H9 (cell line): ENCODE results near the gene SUN1. TPM values are rescaled to one million over a fixed set of nuclear protein-coding genes. Genes with fewer than 3 reads are reported as not detected.
"Not testable (repeated sequence)": the region's sequence is repeated elsewhere in the genome, so short reads cannot be mapped to it uniquely, and the experiment has no call there.

ENCODE experiments used
- DNase-seq: peaks from one replicate; pipeline ENCODE4 v3.0.0-alpha.2; 2017
- H2AFZ ChIP-seq: one replicate; pipeline ENCODE4 v1.6.1; 2013; ENCODE audit warnings: mild to moderate bottlenecking, low read length, control low read depth, moderate library complexity
- H2AK5ac ChIP-seq: 2 replicates; pipeline ENCODE4 v1.6.1; 2013; ENCODE audit warnings: low read length, control low read depth, mixed read lengths; ENCODE audit not compliant: insufficient read length
- H2BK120ac ChIP-seq: one replicate; pipeline ENCODE4 v1.6.1; 2013; ENCODE audit warnings: low read depth, mild to moderate bottlenecking, low read length, control low read depth, inconsistent platforms; ENCODE audit not compliant: poor library complexity, severe bottlenecking
- H2BK12ac ChIP-seq: 2 replicates; pipeline ENCODE4 v1.6.1; 2013; ENCODE audit warnings: low read length, control low read depth, mixed read lengths, low read depth; ENCODE audit not compliant: insufficient read length
- H2BK15ac ChIP-seq: 2 replicates; pipeline ENCODE4 v1.6.1; 2013; ENCODE audit warnings: low read depth, low read length, control low read depth
- H2BK20ac ChIP-seq: one replicate; pipeline ENCODE4 v1.6.1; 2013; ENCODE audit warnings: low read depth, mild to moderate bottlenecking, low read length, control low read depth, inconsistent platforms; ENCODE audit not compliant: poor library complexity, severe bottlenecking
- H2BK5ac ChIP-seq: 2 replicates; pipeline ENCODE4 v1.6.1; 2013; ENCODE audit warnings: low read length, control low read depth, mixed read lengths; ENCODE audit not compliant: insufficient read length
- H3K14ac ChIP-seq: 2 replicates; pipeline ENCODE4 v1.6.1; 2013; ENCODE audit warnings: low read length, control low read depth; ENCODE audit not compliant: insufficient read depth
- H3K18ac ChIP-seq: 2 replicates; pipeline ENCODE4 v1.6.1; 2013; ENCODE audit warnings: low read depth, mild to moderate bottlenecking, mixed read lengths, low read length, control low read depth; ENCODE audit not compliant: insufficient read length
- H3K23ac ChIP-seq: 2 replicates; pipeline ENCODE4 v1.6.1; 2013; ENCODE audit warnings: low read length, control low read depth, mixed read lengths, low read depth; ENCODE audit not compliant: insufficient read length
- H3K23me2 ChIP-seq: 2 replicates; pipeline ENCODE4 v1.6.1; 2013; ENCODE audit warnings: low read depth, mild to moderate bottlenecking, mixed read lengths, low read length, control low read depth; ENCODE audit not compliant: insufficient read length, poor library complexity, severe bottlenecking
- H3K27ac ChIP-seq: 2 replicates; pipeline ENCODE4 v1.5.1; 2013; ENCODE audit warnings: low read length, control low read depth, mixed read lengths, low read depth; ENCODE audit not compliant: insufficient read length
- H3K27me3 ChIP-seq: 2 replicates; pipeline ENCODE4 v1.6.1; 2013; ENCODE audit warnings: low read length, control low read depth, inconsistent platforms; ENCODE audit not compliant: insufficient read depth
- H3K4ac ChIP-seq: 2 replicates; pipeline ENCODE4 v1.6.1; 2013; ENCODE audit warnings: low read depth, mild to moderate bottlenecking, control low read depth, inconsistent platforms, low read length, moderate library complexity
- H3K4me1 ChIP-seq: 2 replicates; pipeline ENCODE4 v1.6.1; 2013; ENCODE audit warnings: low read length, control low read depth, inconsistent platforms; ENCODE audit not compliant: insufficient read depth
- H3K4me2 ChIP-seq: 2 replicates; pipeline ENCODE4 v1.6.1; 2013; ENCODE audit warnings: low read length, control low read depth, mixed read lengths; ENCODE audit not compliant: insufficient read length, insufficient read depth
- H3K56ac ChIP-seq: 2 replicates; pipeline ENCODE4 v1.6.1; 2013; ENCODE audit warnings: low read depth, mild to moderate bottlenecking, mixed read lengths, low read length, control low read depth; ENCODE audit not compliant: insufficient read length
- H3K79me1 ChIP-seq: 2 replicates; pipeline ENCODE4 v1.6.1; 2013; ENCODE audit warnings: low read depth, mild to moderate bottlenecking, moderate library complexity, low read length, control low read depth, inconsistent platforms; ENCODE audit not compliant: insufficient read depth, poor library complexity, severe bottlenecking
- H3K79me2 ChIP-seq: 2 replicates; pipeline ENCODE4 v1.6.1; 2013; ENCODE audit warnings: low read length, control low read depth, inconsistent platforms; ENCODE audit not compliant: insufficient read depth
- H3K9ac ChIP-seq: 2 replicates; pipeline ENCODE4 v1.6.1; 2013; ENCODE audit warnings: low read length, control low read depth, mixed read lengths; ENCODE audit not compliant: insufficient read length; ENCODE audit errors: extremely low read depth
- H3K9me3 ChIP-seq: one replicate; pipeline ENCODE4 v1.6.1; 2013; ENCODE audit warnings: low read depth, low read length, inconsistent platforms; ENCODE audit not compliant: control insufficient read depth
- H3T11ph ChIP-seq: one replicate; pipeline ENCODE4 v1.6.1; 2013; ENCODE audit warnings: mild to moderate bottlenecking, low read length, control low read depth, inconsistent platforms
- H4K20me1 ChIP-seq: one replicate; pipeline ENCODE4 v1.6.1; 2013; ENCODE audit not compliant: control insufficient read depth, insufficient read length, insufficient read depth
- H4K5ac ChIP-seq: 2 replicates; pipeline ENCODE4 v1.6.1; 2013; ENCODE audit warnings: low read depth, mild to moderate bottlenecking, mixed read lengths, low read length, control low read depth; ENCODE audit not compliant: insufficient read length
- H4K8ac ChIP-seq: replicated peaks from 2 replicates; pipeline ENCODE4 v1.6.1; 2013; ENCODE audit warnings: low read length, control low read depth, mixed read lengths, low read depth; ENCODE audit not compliant: insufficient read length
- H4K91ac ChIP-seq: 2 replicates; pipeline ENCODE4 v1.6.1; 2013; ENCODE audit warnings: low read depth, mild to moderate bottlenecking, moderate library complexity, mixed read lengths, low read length, control low read depth; ENCODE audit not compliant: insufficient read length
- H3K27ac Mint-ChIP-seq, 3 experiments: 2 replicates in 2 of 3; 3 replicates in 1 of 3; pipeline ENCODE4 v1.8.0; 2020 to 2021; ENCODE audit warnings: mixed read lengths in 3 of 3, mild to moderate bottlenecking in 1 of 3, moderate library complexity in 1 of 3
- H3K27me3 Mint-ChIP-seq: 2 replicates; pipeline ENCODE4 v1.8.0; 2021; ENCODE audit warnings: low read depth, mild to moderate bottlenecking, moderate library complexity, mixed read lengths
- H3K36me3 Mint-ChIP-seq, 3 experiments: 2 replicates in 2 of 3; 3 replicates in 1 of 3; pipeline ENCODE4 v1.8.0; 2020 to 2021; ENCODE audit warnings: low read depth in 3 of 3, mixed read lengths in 3 of 3; ENCODE audit not compliant: insufficient read depth in 1 of 3
- H3K4me1 Mint-ChIP-seq, 2 experiments: 2 replicates each; pipeline ENCODE4 v1.8.0; 2020; ENCODE audit warnings: mixed read lengths in 2 of 2
- H3K4me3 Mint-ChIP-seq, 2 experiments: 2 replicates in 1 of 2; 3 replicates in 1 of 2; pipeline ENCODE4 v1.8.0; 2020 to 2021; ENCODE audit warnings: mild to moderate bottlenecking in 2 of 2, mixed read lengths in 2 of 2, moderate library complexity in 1 of 2
- H3K9me3 Mint-ChIP-seq, 2 experiments: 2 replicates in 1 of 2; 3 replicates in 1 of 2; pipeline ENCODE4 v1.8.0; 2020; ENCODE audit warnings: mild to moderate bottlenecking in 2 of 2, mixed read lengths in 2 of 2, moderate library complexity in 1 of 2
- WGBS: extraction: QIAGEN DNeasy Blood & Tissue Kit; methylation state at CpG from one replicate; pipeline ENCODE4 v1.1.7; 2013; ENCODE audit warnings: missing lambda C conversion rate, low lambda C conversion rate, mixed read lengths; ENCODE audit not compliant: insufficient read length; ENCODE audit errors: extremely low coverage; 5-methylcytosine and 5-hydroxymethylcytosine counted together
- total RNA-seq: library from RNA; stranded (reverse); gene quantifications from 2 replicates; pipeline ENCODE4 v1.2.1, GENCODE V29; 2021
- TF ChIP-seq, protein P1 (sequence below): fragments of 200-600 bp; sonication (generic); conservative IDR thresholded peaks from 3 replicates; pipeline ENCODE4 v1.8.0; 2021; ENCODE audit warnings: antibody characterized with exemption, mild to moderate bottlenecking

The SUN1 gene
- total RNA-seq, 1 experiment from 2014 or later: 118 TPM

DNA sequence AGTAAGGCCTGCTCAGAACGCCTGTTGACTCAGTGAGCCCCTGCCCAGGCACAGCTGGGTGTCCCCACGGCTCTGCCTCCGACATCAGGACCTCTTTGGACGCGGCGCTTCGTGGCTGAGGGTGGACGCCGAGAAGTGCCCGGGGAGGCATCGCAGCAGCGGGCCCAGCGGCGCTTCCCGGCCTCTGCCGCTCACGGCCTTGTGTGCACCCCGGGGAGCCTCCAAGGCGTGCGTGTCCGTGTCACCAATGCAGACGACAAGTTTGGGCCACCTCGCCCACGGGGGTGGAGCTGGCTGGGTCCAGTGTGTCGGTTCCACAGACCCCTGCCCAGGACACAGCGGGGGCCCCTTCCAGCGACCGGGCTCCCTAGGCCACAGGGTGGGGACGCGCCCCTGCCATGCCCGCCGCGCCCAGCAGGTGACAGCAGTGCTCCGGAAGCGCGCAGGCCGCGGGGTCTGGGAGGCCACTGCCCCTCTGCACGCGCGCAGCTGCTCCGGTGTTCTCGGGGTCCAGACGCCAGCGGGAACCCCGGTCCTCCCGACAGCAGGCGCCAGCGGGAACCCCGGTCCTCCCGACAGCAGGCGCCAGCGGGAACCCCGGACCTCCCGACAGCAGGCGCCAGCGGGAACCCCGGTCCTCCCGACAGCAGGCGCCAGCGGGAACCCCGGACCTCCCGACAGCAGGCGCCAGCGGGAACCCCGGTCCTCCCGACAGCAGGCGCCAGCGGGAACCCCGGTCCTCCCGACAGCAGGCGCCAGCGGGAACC lies 76.5 kb downstream of the SUN1 start:
- H2BK20ac ChIP-seq, H3K27ac ChIP-seq, H2BK12ac ChIP-seq, H4K20me1 ChIP-seq, H3K36me3 Mint-ChIP-seq, H3K23me2 ChIP-seq, H2BK5ac ChIP-seq, H3K27me3 ChIP-seq, H3K79me2 ChIP-seq, H2AK5ac ChIP-seq, H2AFZ ChIP-seq, H2BK120ac ChIP-seq, H3T11ph ChIP-seq, H3K79me1 ChIP-seq, H4K8ac ChIP-seq, H3K56ac ChIP-seq, H3K9me3 Mint-ChIP-seq, H3K9ac ChIP-seq, H4K5ac ChIP-seq, H3K9me3 ChIP-seq, H3K14ac ChIP-seq, H3K4ac ChIP-seq, H3K18ac ChIP-seq, H3K4me1 Mint-ChIP-seq, H3K4me1 ChIP-seq, H3K23ac ChIP-seq, H3K27ac Mint-ChIP-seq, H4K91ac ChIP-seq: not testable (repeated sequence)
- DNase-seq: peak; percentile 68
- WGBS: no CpG with 5 or more reads among the region's 73 CpGs
- Mint-ChIP-seq H3K4me3 (peak overlapping the region in 1 of 2 experiments; percentile 58; a peak in 1 of 5 replicates), H3K27me3 (peaks cover 25% of the 10 kb centered on the region)
- Histone ChIP-seq H3K4me2 (peak overlapping the region; percentile 32), H2BK15ac (0 out of 2 replicates have a peak overlapping the region, but pooled peaks have one; percentile 81)
- TF ChIP-seq, protein P1, sequence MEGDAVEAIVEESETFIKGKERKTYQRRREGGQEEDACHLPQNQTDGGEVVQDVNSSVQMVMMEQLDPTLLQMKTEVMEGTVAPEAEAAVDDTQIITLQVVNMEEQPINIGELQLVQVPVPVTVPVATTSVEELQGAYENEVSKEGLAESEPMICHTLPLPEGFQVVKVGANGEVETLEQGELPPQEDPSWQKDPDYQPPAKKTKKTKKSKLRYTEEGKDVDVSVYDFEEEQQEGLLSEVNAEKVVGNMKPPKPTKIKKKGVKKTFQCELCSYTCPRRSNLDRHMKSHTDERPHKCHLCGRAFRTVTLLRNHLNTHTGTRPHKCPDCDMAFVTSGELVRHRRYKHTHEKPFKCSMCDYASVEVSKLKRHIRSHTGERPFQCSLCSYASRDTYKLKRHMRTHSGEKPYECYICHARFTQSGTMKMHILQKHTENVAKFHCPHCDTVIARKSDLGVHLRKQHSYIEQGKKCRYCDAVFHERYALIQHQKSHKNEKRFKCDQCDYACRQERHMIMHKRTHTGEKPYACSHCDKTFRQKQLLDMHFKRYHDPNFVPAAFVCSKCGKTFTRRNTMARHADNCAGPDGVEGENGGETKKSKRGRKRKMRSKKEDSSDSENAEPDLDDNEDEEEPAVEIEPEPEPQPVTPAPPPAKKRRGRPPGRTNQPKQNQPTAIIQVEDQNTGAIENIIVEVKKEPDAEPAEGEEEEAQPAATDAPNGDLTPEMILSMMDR: peak; percentile 82
